Neural progenitor cell (in vitro differentiated cells): Measurements from ENCODE around the gene LRP1B.

Source experiments
- EZH2 ChIP-seq: fragments of 200-600 bp; sonication (generic); IDR thresholded peaks from 2 replicates; pipeline ENCODE4 v1.6.1; 2017; ENCODE audit warnings: antibody characterized with exemption, mild to moderate bottlenecking, moderate library complexity
- TF ChIP-seq, protein P1 (sequence below): fragments of 200-600 bp; sonication (generic); IDR thresholded peaks from 2 replicates; pipeline ENCODE4 v1.5.1; 2017; ENCODE audit warnings: antibody characterized with exemption, mild to moderate bottlenecking

DNA sequence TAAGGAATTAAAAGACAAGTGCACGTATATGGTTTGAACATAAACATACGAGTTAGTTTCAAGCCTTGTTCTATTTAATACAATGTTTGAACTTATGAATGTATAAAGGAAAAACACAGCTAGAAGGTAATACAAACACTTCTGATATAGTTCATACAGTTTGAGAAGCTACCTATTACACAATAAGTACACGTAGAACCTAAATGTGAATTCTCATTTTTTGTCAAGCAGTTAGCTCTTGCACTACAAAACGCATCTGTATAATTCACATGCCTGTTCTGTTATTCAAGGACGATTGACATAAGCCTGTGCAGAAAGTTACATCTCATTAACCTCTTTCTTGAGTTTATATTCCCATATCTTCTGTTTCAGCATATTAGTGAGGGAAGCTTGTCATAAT is 2.7 kb downstream of the LRP1B start:
- TF ChIP-seq EZH2, result no peak
- TF ChIP-seq, protein P1, sequence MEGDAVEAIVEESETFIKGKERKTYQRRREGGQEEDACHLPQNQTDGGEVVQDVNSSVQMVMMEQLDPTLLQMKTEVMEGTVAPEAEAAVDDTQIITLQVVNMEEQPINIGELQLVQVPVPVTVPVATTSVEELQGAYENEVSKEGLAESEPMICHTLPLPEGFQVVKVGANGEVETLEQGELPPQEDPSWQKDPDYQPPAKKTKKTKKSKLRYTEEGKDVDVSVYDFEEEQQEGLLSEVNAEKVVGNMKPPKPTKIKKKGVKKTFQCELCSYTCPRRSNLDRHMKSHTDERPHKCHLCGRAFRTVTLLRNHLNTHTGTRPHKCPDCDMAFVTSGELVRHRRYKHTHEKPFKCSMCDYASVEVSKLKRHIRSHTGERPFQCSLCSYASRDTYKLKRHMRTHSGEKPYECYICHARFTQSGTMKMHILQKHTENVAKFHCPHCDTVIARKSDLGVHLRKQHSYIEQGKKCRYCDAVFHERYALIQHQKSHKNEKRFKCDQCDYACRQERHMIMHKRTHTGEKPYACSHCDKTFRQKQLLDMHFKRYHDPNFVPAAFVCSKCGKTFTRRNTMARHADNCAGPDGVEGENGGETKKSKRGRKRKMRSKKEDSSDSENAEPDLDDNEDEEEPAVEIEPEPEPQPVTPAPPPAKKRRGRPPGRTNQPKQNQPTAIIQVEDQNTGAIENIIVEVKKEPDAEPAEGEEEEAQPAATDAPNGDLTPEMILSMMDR, result no peak
